LoVo (cell line): Measurements from ENCODE around the gene TMEM164.

ENCODE experiments used
- DNase-seq: peaks from one replicate; pipeline ENCODE4 v3.0.0-alpha.2; 2016; ENCODE audit warnings: low spot score

Gene TMEM164

DNA sequence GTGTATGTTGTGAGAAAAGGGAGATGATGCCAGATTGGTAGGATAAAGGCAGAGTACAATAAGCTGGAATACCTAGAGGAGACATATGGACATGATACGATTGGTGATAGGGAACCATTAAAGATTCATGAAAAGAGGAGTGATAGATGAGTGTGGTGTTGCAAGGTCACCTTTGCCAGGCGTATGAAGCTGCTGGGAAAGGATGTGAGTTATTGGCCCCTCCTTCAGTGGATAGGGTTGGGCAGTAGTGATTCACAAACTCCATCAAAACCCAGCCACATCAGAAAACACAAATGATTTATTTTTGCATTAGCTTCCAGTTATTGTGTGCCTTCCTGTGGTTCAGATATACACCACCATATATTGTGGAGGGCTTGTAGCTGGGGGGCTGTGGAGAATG lies 34.3 kb downstream of the TMEM164 start:
- no peak for DNase-seq

DNA sequence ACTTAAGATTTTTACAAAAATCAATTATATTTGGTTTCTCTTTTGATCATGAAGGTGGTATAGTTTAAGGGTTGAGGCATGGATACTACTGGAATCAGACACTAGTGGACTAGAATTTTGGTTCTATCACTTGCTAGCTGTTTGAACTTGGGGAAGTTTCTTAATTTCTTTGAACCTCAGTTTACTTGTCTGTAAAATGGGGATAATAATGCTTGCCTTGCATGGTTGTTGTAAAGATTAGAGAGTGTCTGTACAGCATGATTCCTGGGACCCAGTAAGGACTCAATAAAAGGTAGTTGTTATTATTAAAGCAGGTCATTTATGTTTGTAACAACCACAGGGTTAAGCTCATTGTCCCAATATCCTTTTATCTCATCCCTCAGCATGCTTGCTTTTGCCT lies 36.0 kb downstream of the TMEM164 start:
- no peak for DNase-seq

DNA sequence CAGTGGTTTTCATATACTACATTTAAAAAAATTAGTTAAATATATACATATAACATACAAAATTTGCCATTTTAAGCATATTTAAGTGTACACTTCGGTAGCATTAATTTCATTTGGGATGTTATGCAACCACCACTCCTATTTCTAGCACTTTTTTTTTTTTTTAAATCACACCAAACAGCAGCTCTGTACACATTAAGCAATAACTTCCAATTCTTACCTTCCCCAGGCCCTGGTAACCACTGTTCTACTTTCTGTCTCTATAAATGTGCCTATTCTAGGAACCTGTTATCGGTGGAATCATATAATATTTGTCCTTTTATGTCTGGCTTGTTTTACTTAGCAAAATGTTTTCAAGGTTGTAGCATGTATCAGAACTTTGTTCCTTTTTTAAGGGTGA lies 39.1 kb downstream of the TMEM164 start:
- no peak for DNase-seq

DNA sequence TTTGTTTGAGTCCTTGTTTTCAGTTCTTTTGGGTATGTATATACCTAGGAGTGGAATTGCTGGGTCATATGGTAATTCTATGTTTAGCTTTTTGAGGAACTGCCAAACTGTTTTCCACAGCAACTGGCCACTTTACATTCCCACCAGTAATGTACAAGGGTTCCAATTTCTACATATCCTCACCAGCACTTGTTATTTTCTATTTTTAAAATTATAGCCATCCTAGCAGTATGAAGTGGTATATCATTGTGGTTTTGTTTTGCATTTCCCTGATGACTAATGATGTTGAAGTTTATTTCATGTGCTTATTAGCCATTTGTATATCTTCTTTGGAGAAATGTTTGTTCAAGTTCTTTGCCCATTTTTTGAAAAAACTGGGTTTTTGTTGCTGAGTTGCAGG lies 39.6 kb downstream of the TMEM164 start:
- DNase-seq = no peak

DNA sequence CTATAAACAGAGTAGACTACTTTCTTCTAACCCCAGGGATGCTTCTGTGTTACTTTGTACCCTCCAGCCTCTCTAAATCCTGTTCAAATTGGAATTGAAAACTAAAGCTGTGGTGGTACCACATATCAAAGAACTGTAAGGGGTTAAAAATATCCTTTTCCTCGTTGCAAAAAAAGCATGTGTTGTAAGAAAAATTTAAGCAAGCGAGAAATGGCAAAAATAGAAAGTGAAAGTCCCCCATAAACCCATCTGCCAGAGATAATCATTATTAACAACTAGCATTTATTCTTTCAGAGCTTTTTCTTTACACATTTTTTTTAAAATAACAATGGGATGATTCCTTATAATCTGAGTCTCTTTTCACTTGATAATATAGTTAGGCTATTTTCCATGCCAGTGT lies 40.6 kb downstream of the TMEM164 start:
- no peak for DNase-seq

DNA sequence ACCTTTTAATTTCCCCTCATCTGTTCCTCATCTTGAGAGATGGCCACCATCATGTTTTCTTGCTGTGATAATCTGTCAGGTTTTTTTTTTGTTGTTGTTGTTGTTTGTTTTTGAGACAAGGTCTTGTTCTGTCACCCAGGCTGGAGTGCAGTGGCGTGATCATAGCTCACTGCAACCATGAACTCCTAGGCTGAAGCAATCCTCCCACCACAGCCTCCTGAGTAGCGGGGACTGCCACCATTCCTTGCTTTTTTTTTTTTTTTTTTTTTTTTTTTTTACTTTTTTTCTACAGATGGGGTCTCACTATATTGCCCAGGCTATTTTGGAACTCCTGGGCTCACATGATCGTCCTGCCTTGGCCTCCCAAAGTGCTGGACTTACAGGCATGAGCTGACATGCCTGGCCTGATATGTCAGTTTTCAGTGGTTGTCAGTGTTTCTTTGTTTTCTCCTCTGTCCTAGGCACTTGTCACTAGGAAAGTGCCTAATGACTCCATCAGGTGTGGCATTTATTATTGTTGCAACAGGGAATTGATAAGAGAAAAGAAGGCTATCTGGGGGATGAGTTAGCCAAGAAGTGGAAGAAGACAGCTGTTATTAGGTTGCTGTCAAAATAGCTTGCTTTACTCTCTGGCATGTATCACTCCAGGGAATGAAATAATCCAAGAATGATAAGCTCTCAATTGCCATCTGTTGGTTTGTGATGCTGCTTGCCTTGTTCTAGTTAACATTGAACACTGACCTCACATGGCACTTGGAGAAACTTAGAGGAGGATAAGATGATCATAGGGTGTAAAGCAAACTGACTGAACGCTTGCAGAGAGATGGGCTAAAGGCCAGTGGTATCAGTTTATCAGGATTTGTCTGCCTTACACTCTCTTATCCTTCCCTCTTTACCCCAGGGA lies 41.7 kb downstream of the TMEM164 start:
- DNase-seq = no peak

DNA sequence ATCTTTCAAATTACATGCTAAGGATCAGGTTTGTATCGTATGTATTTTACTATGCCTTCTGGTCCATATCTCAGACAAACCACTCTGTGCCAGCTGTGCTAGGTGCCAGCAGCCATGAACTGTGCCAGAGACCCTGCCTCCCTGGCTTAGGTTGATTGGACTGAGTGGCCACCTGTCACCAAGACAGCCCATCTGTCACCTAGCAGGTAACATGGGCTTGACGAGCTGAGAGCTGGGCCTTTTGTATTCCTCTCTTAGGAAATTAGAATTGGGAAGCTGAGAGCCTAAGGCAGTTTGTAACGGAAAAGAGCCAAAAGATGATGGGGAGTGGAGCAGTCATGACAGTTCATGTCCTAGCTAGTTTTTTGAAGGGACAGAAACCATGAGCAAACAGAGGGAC lies 42.5 kb downstream of the TMEM164 start:
- no peak for DNase-seq

DNA sequence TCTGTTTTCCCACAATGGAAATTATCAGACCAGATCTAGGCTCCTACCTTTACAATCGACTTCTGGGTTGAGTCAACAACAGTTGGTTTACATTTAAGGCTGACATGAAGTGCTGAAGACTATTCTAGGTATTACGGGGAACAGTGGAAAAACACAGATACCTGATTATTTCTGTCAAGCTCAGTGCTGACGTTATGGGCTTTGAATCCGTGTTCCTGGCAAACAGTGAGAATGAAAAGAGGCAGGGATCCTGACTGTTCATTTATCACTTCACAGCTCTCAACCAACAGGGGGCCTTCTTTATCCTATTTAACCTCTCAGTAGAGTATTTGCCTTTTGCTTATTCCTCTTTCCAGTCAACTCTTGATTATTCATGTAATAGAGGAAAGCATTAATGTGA lies 43.1 kb downstream of the TMEM164 start:
- no peak for DNase-seq

DNA sequence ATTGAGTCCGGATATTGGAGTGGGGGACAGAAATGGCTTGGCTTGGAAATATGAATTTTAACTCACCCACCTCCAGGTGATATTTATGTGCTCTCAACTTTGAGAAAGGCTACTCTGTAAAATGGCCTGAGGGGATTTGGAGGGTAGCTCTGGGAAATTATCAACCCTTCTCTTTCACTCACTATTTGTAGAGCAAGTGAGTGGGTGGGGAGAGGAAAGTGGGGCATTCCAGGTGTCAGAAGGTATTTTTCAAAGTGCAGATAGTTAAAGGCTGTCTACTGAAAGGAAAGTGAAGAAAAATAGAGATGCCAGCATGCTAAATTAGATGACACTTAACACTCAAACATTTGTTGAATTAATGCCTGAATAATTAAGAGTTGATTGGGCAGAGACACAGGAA lies 44.1 kb downstream of the TMEM164 start:
- DNase-seq = no peak

DNA sequence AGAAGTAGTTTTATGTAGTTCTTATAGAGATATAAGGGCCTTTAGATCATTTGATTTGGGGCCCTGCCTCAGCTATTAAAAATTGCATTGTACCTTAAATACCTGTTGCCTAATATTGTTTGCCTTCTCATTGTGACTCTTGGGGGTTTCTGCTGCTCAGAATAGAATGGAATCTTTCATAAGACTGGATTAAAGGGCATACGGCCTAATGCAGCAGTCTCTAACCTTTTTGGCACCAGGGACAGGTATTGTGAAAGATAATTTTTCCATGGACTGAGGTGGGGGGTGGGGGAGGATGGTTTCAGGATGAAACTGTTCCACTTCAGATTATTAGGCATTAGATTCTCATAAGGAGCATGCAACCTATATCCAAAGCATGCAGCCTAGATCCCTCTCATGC lies 46.2 kb downstream of the TMEM164 start:
- DNase-seq = no peak

DNA sequence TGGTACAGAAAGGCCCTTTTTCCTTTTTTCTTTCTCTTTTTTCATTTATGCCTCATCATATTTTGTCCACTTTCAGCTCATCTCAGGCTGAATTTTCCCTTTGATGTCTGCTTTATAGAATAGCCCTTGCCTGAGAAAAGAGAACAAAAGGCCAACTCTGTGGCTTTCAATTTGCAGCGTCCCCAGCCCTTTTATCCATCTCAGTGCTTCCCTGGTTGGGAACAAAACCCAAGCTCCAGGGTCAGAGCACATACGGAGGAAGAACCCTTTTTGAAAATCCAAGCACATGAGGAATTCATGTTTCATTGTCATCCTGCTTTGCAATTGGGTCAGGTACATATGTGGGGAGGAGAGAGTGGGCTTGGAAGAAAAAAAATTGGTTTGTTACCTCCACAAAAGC lies 47.5 kb downstream of the TMEM164 start:
- no peak for DNase-seq

DNA sequence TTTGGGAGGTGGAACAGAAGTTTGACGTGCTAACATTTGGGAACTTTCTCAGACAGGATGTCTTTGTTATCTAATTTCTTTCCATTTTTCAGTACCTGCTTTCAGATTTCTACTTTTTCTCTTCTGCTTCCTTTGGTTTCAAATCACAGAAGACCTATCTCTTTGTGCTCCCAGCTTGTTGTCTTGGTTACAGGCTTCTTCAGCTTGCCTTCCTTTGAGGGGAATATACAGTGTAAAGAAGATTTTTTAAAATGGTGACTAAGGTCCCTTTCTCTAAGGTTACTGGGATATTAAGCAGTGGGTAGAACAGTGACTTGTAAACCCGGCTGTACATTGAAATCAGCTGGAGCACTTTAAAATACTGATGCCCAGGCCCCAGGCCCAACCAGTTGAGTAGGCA lies 48.0 kb downstream of the TMEM164 start:
- no peak for DNase-seq

DNA sequence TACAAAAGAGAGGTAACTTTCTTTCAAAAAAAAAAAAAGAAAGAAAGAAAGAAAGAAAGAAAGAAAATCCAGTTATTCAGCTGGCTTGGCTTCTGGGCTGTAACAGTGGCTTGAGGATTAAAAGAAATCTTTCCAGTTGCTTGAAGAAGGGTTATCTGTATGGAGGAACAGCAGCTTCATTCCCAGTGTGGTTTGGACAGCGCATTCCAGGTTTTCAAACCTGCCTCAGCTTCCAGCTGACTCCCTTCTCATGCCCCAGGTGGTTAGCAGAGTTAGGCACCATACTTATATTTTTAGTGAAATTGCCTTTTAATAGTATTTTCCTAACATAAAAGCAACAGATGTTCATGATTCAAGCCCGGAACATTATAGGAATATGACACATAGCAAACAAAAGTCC lies 48.6 kb downstream of the TMEM164 start:
- no peak for DNase-seq

DNA sequence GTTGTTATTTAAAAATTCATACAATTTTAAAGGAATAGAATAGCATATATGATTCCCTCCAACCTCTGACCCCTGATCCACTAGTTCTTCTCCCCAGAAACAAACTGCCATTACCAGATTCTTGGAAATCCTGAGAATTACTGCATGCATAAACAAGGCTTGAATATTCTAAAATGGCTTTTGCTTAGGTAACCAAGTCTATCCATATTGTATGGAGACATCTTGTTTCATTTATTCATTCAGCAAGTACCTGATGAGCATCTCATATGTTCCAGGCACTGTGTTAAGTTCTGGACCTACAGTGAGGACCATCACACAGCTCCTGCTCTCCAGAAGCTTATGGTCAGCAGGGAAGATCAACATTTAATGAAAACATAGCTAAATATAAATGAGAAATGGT lies 49.4 kb downstream of the TMEM164 start:
- no peak for DNase-seq

DNA sequence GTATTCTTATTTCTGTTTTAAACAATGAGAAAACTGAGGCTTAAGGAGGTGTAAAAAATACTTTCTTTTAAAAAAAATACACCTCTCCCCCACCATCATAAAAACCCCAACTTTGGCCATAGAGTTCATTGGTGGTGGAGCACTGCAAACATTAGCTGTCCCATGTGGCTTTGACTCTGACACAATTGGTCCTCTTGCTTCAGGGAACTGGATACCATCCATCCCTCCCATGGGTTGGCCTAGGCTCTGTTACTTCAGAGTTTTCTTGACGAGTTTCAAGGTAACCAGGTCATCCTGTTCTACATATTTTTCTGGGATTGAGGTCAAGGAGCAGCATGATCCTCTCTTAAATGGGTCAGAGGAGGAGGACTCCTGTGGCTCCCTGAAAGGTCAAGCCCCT lies 50.5 kb downstream of the TMEM164 start:
- DNase-seq = no peak

DNA sequence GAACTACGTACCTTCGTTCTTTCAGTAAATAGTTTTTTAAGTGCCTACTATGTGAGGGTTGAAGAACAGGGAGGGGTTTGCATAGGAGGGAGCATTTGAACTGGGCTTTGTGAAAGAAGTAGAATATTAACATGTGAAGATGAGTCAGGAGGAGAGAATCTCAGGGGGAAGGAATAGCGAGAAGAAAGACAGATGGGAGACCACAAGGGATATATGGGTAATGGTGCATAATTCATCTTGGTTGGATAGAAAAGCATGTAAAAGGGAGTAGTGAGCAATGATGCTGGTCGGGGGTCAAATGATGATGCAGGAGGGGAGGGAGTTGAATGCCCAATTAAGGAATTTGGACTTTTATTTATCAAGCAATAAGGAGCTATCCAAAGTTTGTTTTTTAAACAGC lies 52.7 kb downstream of the TMEM164 start:
- DNase-seq = no peak

DNA sequence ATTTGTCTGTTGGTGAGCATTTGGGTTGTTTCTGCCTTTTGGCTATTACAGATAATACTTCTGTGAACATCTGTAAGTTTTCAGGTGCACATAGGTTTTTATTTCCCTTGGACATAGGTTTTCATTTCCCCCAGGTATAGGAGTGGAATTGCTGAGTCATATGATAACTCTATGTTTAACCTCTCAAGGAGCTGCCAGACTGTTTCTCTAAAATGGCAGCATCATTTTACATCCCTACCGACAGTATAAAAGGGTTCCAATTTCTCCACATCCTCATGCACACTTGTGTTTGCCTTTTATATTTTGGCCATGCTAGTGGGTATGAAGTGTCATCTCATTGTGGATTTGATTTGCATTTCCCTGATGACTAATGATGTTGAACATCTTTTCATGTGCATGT lies 53.5 kb downstream of the TMEM164 start:
- DNase-seq = no peak

DNA sequence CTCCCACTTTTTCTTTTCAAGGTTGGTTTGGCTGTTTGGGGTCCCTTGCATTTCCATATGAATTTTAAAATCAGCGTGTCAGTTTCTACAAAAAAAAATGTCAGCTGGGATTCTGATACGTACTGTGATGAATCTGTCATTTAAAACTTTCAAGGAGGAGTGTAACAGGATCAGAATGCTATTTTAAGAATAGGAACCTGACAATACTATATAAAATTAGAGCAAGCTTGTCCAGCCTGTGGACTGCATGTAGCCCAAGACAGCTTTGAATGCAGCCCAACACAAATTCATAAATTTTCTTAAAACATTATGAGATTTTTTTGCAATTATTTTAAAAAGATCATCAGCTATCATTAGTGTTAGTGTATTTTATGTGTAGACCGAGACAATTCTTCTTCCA lies 56.5 kb downstream of the TMEM164 start:
- no peak for DNase-seq

DNA sequence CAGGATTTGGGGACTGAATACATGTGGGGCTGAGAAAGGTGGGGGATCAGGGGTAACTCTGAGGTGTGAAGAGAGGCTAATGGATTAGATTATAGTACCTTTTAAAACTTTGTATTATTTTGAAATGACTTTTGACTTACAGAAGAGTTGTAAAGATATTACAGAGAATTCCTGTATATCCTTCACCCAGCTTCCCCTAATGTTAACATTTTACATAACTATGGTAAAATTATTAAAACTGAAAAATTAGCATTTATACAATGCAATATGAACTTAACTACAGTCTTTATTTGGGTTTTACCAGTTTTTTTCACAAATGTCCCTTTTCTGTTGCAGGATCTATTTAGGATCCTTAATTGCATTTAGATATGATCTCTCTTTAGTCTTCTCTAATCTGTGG lies 57.4 kb downstream of the TMEM164 start:
- DNase-seq = no peak

DNA sequence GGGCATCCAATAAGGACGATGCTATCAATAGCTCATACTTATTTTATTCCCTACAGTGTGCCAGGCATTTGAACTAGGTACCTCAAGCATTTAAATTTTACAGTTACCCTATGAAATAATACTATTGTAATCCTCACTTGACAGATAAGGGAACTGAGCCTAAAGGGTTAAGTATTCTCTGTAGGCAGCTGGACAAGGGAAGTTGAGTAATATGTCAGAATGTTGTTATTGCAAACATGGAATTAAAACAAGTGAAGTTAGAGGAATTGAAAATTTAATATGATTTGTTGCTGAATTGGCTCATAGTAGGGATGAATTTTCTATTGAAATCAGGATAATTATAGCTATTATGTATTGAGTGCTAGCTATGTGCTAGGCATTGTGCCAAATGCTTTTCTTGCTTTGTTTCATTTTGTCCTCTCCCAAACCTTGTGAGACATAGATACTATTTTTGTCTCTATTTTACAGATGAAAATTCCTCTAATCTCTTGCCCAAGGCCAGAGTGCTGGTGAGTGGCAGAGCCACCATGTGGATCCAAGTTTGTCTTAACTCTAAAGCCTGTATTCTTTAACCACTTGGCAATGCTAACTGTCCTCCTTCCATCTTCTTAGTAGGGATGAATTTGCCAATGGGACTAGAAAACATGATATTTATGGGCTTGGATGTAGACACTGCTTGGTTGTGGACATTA lies 58.1 kb downstream of the TMEM164 start:
- no peak for DNase-seq

DNA sequence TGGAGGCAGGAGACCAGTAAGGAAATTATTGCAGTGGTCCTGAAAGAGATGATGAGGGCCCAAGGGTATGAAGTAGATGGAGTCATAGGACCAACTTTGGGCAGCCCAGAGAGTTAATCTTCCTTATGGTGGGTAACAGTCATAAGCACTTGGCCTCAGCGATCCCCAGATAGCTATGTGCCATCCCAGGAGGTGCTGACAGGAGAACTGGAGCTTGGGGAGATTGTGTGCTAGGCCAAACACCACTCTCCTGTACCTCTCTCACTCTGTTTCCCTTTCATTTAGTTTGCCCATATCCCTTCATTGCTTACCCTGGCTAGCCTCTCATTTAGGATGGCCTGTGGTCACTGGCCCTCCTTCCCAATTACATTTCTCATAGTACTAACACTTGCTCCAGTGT lies 60.0 kb downstream of the TMEM164 start:
- no peak for DNase-seq

DNA sequence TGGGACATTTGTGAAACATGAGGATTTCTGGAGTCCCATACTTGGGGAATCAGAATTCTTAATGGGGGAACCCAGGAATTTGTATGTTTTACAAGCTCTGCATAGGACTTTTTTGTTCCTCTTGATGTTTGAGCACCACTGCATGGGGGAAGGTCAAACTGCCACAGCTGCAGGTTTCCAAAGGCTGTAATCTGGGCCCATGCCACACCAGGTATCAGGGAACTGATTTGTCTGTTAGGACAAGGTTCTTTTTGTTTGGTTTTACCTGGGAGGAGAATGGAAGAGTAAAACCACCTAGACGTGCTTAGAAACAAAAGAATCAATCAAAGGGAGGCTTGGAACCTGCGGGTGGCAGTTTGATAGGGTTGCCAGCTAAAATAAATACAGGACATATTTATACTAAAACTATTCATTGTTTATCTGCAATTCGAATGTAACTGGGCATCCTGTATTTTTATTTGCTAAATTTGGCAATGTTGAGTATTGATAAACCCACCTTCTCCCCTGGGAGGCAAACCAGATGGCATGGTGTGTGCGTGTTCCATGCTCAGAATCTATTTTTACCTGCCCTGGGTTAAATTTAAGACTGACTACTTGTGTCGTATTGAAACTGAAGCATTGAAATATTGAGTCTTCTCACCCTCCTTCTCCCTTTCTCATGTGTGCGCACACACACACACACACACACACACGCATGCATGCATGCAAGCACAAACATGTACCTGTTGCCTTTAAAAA lies 63.7 kb downstream of the TMEM164 start:
- DNase-seq = no peak

DNA sequence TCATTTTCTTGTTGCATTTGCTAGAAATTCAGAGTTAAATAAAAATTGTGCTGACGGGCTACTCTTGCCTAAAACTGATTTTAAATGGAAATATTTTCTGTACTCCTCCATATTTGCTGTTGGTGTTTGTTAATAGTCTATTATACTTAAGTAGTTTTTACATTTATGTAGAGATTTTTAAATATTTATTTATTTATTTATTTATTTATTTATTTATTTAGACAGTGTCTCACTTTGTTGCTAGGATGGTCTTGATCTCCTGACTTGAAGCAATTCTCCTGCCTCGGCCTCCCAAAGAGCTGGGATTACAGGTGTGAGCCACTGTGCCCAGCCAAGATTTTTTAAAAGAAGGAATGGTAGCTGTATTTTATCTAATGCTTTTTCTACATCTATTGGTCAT lies 68.1 kb downstream of the TMEM164 start:
- no peak for DNase-seq
